Right atrium auricular region (tissue), 2 donors: ENCODE data around the gene DOCK9. TPM values are rescaled to one million over a fixed set of nuclear protein-coding genes. Genes with fewer than 3 reads are reported as not detected.
A peak's percentile ranks its signal among the peaks of the same experiment; 100 is the strongest.

ENCODE experiments used
- DNase-seq: peaks from one replicate; pipeline ENCODE4 v3.0.0-alpha.2; 2019; ENCODE audit warnings: low spot score
- H3K27ac ChIP-seq, 2 donors: fragments of 200-600 bp; sonication (generic); 1 replicate in 1 of 2; 2 replicates in 1 of 2; pipeline ENCODE4 v1.5.1; 2016 to 2019
- H3K27me3 ChIP-seq, 2 donors: fragments of 200-600 bp; sonication (generic); one replicate each; pipeline versions ENCODE4 v1.5.1 to v1.6.0; 2017 to 2019
- H3K36me3 ChIP-seq: fragments of 200-600 bp; sonication (generic); one replicate; pipeline ENCODE4 v1.5.1; 2016
- H3K4me1 ChIP-seq, 2 donors: fragments of 200-600 bp; sonication (generic); one replicate each; pipeline versions ENCODE4 v1.5.1 to v1.6.0; 2017 to 2019
- H3K4me3 ChIP-seq, 2 donors: fragments of 200-600 bp; sonication (generic); 1 replicate in 1 of 2; 2 replicates in 1 of 2; pipeline ENCODE4 v1.5.1; 2017 to 2019; ENCODE audit warnings: mild to moderate bottlenecking in 1 of 2, moderate library complexity in 1 of 2
- H3K9me3 ChIP-seq, 2 donors: fragments of 200-600 bp; sonication (generic); one replicate each; pipeline ENCODE4 v1.5.1; 2019
- total RNA-seq, 2 donors: library from RNA; depleted of rRNA; stranded (reverse); fragments of >200 nt; gene quantifications; one replicate each; pipeline ENCODE4 v1.1.0, GENCODE V29; 2016
- TF ChIP-seq, protein P1 (sequence below), 2 donors: fragments of 200-600 bp; sonication (generic); IDR thresholded peaks; one replicate each; pipeline ENCODE4 v1.5.1; 2019; ENCODE audit warnings: antibody characterized with exemption in 2 of 2

DOCK9 gene
- total RNA-seq, 2 donors from 2014 or later, result 79.6 to 80.5 TPM

DNA sequence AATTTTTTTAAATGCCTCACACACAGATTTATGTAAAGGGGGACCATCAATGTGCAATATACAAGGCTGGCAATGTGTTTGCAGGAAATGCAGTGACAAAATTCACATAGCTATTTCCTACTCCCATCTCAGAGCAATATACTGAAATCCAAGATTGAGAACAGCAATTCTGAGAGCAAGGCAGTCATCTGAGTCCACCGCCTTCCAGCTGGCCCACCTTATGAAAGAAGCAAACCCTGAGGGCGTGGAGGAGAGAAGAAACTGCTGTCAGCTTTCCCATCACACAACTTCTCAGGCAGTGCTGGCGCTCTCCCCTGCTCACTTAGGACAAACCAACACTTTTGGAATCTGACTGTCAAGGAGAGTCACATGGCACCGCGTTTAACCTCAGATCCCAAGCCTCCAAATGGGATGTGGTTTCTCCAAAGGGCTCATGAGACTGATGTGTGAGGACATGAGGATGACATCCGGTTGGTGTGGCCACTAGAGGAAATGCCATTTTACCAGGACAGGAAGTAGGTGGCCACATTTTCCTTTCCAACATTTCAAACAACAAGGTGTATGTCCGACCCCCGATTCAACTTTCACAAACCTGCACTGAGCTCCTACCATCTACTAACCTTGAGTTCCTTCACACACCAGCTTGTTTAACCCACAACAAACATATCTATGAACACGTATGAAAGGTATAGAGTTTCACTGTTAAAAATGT is 3.7 kb upstream of the DOCK9 start:
- no peaks in the 10 kb centered on the region for H3K36me3 ChIP-seq
- no peaks in the 10 kb centered on the region for H3K9me3 ChIP-seq
- H3K27me3 ChIP-seq, result no peaks in the 10 kb centered on the region
- peaks cover 0 to 11% of the 10 kb centered on the region in 2 donors for H3K4me1 ChIP-seq
- H3K4me3 ChIP-seq, result no peak overlapping the region
- no peak overlapping the region for H3K27ac ChIP-seq
- no peak for DNase-seq
- TF ChIP-seq, protein P1, sequence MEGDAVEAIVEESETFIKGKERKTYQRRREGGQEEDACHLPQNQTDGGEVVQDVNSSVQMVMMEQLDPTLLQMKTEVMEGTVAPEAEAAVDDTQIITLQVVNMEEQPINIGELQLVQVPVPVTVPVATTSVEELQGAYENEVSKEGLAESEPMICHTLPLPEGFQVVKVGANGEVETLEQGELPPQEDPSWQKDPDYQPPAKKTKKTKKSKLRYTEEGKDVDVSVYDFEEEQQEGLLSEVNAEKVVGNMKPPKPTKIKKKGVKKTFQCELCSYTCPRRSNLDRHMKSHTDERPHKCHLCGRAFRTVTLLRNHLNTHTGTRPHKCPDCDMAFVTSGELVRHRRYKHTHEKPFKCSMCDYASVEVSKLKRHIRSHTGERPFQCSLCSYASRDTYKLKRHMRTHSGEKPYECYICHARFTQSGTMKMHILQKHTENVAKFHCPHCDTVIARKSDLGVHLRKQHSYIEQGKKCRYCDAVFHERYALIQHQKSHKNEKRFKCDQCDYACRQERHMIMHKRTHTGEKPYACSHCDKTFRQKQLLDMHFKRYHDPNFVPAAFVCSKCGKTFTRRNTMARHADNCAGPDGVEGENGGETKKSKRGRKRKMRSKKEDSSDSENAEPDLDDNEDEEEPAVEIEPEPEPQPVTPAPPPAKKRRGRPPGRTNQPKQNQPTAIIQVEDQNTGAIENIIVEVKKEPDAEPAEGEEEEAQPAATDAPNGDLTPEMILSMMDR (IDR thresholded peaks at IDR 0.05), result no peak

DNA sequence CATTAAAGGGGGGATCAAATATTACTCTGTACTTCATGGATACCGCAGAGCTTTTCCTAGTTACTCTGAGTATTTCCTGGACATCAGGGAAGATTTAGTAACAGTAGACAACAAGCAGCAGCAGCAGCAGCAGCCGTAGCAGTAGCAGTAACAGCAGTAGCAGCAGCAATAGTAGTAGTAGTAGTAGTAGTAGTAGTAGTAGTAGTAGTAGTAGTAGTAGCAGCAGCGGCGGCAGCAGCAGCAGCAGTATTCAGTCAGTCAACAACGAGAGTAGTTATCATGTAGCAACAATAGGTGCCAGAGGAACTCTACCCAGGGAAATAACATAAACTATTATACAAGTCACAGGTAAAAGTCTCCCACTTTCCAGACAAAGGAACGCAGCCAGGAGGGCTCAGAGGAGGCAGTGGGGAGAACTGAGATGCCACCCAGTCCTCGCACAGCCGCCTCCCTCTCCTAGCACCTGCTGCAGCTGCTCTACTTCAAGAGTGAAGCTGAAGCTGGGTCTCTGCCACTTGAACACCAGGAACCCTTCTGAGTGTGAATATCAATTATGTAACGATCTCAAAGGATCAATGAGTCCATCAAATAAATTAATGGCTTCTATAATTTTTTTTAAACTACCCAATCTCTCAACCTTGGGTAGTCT is 1.3 kb upstream of the DOCK9 start:
- no peaks in the 10 kb centered on the region for H3K27me3 ChIP-seq
- peaks cover 0 to 21% of the 10 kb centered on the region in 2 donors for H3K4me1 ChIP-seq
- no peak overlapping the region for H3K4me3 ChIP-seq
- H3K9me3 ChIP-seq, result no peaks in the 10 kb centered on the region
- H3K27ac ChIP-seq, result peak overlapping the region; percentile 72
- TF ChIP-seq, protein P1 (IDR thresholded peaks at IDR 0.05), result no peak
- no peak for DNase-seq
- H3K36me3 ChIP-seq, result no peaks in the 10 kb centered on the region

DNA sequence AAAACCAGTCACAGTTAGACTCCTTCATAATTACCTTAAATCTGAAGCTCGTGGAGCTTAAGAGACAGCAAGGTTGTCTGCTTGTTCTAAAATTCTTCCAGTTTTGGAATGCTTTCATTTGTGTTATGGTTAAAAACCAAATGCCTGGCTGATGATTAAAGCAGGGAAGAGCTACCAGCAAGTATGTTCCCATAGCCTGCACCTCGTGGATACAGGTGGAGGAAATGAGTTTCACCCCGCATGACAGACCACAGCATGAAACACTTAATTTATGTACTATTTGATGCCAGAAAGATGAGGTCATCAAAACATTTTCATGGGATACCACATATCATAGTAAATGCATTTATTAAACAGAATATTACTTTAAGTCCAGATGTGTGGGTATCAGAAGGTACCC is 416 bp upstream of the DOCK9 start:
- DNase-seq, result no peak
- H3K27me3 ChIP-seq, result no peaks in the 10 kb centered on the region
- peak overlapping the region in 1 of 2 donors; percentile 53 for H3K4me3 ChIP-seq
- peaks cover 0 to 25% of the 10 kb centered on the region in 2 donors for H3K4me1 ChIP-seq
- H3K36me3 ChIP-seq, result no peaks in the 10 kb centered on the region
- TF ChIP-seq, protein P1 (IDR thresholded peaks at IDR 0.05), result no peak
- no peaks in the 10 kb centered on the region for H3K9me3 ChIP-seq
- H3K27ac ChIP-seq, result peak overlapping the region; percentile 72

DNA sequence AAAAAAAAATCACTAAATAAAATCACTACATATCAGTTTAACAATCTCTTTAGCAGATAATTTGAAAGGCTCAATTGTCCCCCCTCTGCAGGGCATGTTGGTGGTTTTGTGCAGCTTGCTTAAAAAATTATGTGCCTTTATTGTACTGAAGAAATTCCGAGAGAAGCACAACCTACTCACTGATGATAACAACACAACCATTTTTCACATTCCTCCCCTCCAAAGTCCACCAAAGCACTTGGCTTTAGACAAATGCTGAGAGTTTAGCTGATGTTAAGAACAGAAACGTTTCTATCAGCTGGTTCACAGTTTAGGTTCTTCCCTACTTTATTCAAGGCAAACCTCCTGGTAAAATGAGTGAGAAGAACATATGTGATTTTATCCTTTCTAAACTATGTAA is 923 bp downstream of the DOCK9 start:
- Histone ChIP-seq H3K9me3 (no peaks in the 10 kb centered on the region), H3K36me3 (no peaks in the 10 kb centered on the region), H3K27me3 (no peaks in the 10 kb centered on the region), H3K4me1 (peaks cover 3 to 39% of the 10 kb centered on the region in 2 donors), H3K27ac (peak overlapping the region; percentile 72), H3K4me3 (peak overlapping the region; percentile 35 to 53)
- no peak for DNase-seq
- TF ChIP-seq, protein P1 (IDR thresholded peaks at IDR 0.05), result no peak

DNA sequence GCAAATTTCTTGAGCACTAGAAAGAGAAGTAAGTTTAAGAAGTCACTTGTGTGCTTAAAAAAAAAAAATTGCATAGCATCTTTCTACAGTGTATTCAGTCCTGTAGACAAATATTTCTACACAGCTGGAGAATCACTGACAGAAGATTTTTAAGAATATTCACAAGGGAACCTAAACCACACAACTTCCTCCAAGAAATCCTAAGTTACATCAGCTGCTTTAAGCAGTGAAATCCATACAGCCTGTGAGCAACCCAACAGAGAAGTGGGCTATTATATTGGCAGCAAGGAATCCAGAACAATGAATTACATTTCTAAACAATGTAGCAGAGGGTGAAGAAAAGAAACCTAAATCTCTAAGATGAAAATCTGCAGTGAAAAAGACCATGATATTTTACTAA is 1.5 kb downstream of the DOCK9 start:
- DNase-seq, result no peak
- Histone ChIP-seq H3K27me3 (no peaks in the 10 kb centered on the region), H3K4me3 (peak overlapping the region; percentile 35 to 53), H3K27ac (peak overlapping the region; percentile 72), H3K4me1 (peaks cover 3 to 44% of the 10 kb centered on the region in 2 donors), H3K9me3 (no peaks in the 10 kb centered on the region), H3K36me3 (no peaks in the 10 kb centered on the region)
- TF ChIP-seq, protein P1 (IDR thresholded peaks at IDR 0.05), result no peak
